Liver (tissue), 9 donors: ENCODE data around the gene ZBTB18. TPM values are rescaled to one million over a fixed set of nuclear protein-coding genes. Genes with fewer than 3 reads are reported as not detected.

Experiments used
- DNase-seq: peaks from one replicate; pipeline ENCODE4 v3.0.0-alpha.2; 2017; ENCODE audit warnings: low spot score
- H3K27ac ChIP-seq, 2 donors: one replicate each; pipeline ENCODE4 v1.7.0; 2013; ENCODE audit warnings: inconsistent platforms in 2 of 2, low read length in 2 of 2, control low read depth in 1 of 2, low read depth in 1 of 2, mild to moderate bottlenecking in 1 of 2
- H3K27me3 ChIP-seq, 4 donors: one replicate each; pipeline versions ENCODE4 v1.6.1 to v1.7.0; 2013; ENCODE audit warnings: low read length in 3 of 4, inconsistent platforms in 1 of 4, mild to moderate bottlenecking in 1 of 4, moderate library complexity in 1 of 4; ENCODE audit not compliant: control insufficient read depth in 4 of 4, insufficient read depth in 4 of 4
- H3K36me3 ChIP-seq, 4 donors: one replicate each; pipeline versions ENCODE4 v1.6.1 to v1.7.0; 2013; ENCODE audit warnings: low read length in 3 of 4, mild to moderate bottlenecking in 3 of 4, low read depth in 1 of 4, moderate library complexity in 1 of 4; ENCODE audit not compliant: control insufficient read depth in 4 of 4, insufficient read depth in 3 of 4
- H3K4me1 ChIP-seq, 4 donors: one replicate each; pipeline versions ENCODE4 v1.6.1 to v1.7.0; 2013; ENCODE audit warnings: low read length in 3 of 4, mild to moderate bottlenecking in 3 of 4, moderate library complexity in 1 of 4; ENCODE audit not compliant: control insufficient read depth in 4 of 4, insufficient read depth in 4 of 4
- H3K4me3 ChIP-seq, 3 donors: one replicate each; pipeline versions ENCODE4 v1.6.1 to v1.7.0; 2013; ENCODE audit warnings: low read length in 3 of 3, control low read depth in 1 of 3, low read depth in 1 of 3, mild to moderate bottlenecking in 1 of 3
- H3K9ac ChIP-seq, 2 donors: one replicate each; pipeline ENCODE4 v1.7.0; 2013; ENCODE audit warnings: low read length in 2 of 2, mild to moderate bottlenecking in 2 of 2, moderate library complexity in 2 of 2, control low read depth in 1 of 2, low read depth in 1 of 2
- H3K9me3 ChIP-seq, 4 donors: one replicate each; pipeline versions ENCODE4 v1.6.1 to v1.7.0; 2013; ENCODE audit warnings: low read length in 3 of 4; ENCODE audit not compliant: control insufficient read depth in 4 of 4
- EGR1 ChIP-seq, 2 donors: IDR thresholded peaks; 2 replicates each; pipeline ENCODE4 v1.6.1; 2016 to 2018; ENCODE audit warnings: antibody characterized with exemption in 2 of 2, low read depth in 2 of 2
- FOXA1 ChIP-seq: IDR thresholded peaks from 2 replicates; pipeline ENCODE4 v1.6.1; 2016; ENCODE audit warnings: antibody characterized with exemption
- FOXA2 ChIP-seq: IDR thresholded peaks from 2 replicates; pipeline ENCODE4 v1.6.1; 2016; ENCODE audit warnings: antibody characterized with exemption
- GABPA ChIP-seq, 2 donors: IDR thresholded peaks in 1 of 2; conservative IDR thresholded peaks in 1 of 2; 2 replicates each; pipeline ENCODE4 v1.6.1; 2016; ENCODE audit warnings: antibody characterized with exemption in 2 of 2, mild to moderate bottlenecking in 1 of 2, moderate library complexity in 1 of 2
- HNF4A ChIP-seq, 2 donors: conservative IDR thresholded peaks; 2 replicates each; pipeline ENCODE4 v1.6.1; 2016; ENCODE audit warnings: antibody characterized with exemption in 2 of 2, mild to moderate bottlenecking in 2 of 2
- HNF4G ChIP-seq: IDR thresholded peaks from 2 replicates; pipeline ENCODE4 v1.6.1; 2016; ENCODE audit warnings: antibody characterized with exemption
- JUND ChIP-seq, 2 donors: IDR thresholded peaks; 2 replicates each; pipeline ENCODE4 v1.6.1; 2016; ENCODE audit warnings: antibody characterized with exemption in 2 of 2
- NR2F2 ChIP-seq: IDR thresholded peaks from 2 replicates; pipeline ENCODE4 v1.6.1; 2016; ENCODE audit warnings: antibody characterized with exemption
- RAD21 ChIP-seq, 2 donors: IDR thresholded peaks; 2 replicates each; pipeline ENCODE4 v1.6.1; 2016; ENCODE audit warnings: antibody characterized with exemption in 2 of 2, mild to moderate bottlenecking in 2 of 2
- TAF1 ChIP-seq: conservative IDR thresholded peaks from 2 replicates; pipeline ENCODE4 v1.6.1; 2016; ENCODE audit warnings: antibody characterized with exemption, mild to moderate bottlenecking
- YY1 ChIP-seq: IDR thresholded peaks from 2 replicates; pipeline ENCODE4 v1.6.1; 2016; ENCODE audit warnings: antibody characterized with exemption, mild to moderate bottlenecking
- WGBS: extraction: QIAGEN DNeasy Blood & Tissue Kit; methylation state at CpG from one replicate; pipeline ENCODE4 v1.1.7; 2013; 5-methylcytosine and 5-hydroxymethylcytosine counted together
- polyA plus RNA-seq, 2 donors: library from polyadenylated mRNA; stranded (reverse) in 1 of 2; unstranded in 1 of 2; fragments of 200-250 nt in 1 of 2; fragments of >200 nt in 1 of 2; fragmentation: Nextera tagmentation in 1 of 2; extraction: Ambion mirVana in 1 of 2; gene quantifications; one replicate each; pipeline versions ENCODE4 v1.2.1 to v1.2.3, GENCODE V29; 2013 to 2015
- total RNA-seq, 2 donors: library from RNA; depleted of rRNA; stranded (reverse); fragments of >200 nt; gene quantifications; one replicate each; pipeline ENCODE4 v1.2.3, GENCODE V29; 2014
- TF ChIP-seq, protein P1 (sequence below): IDR thresholded peaks from 2 replicates; pipeline ENCODE4 v1.6.1; 2016; ENCODE audit warnings: antibody characterized with exemption
- TF ChIP-seq, protein P2 (sequence below): fragments of 150-350 bp; IDR thresholded peaks from 2 replicates; pipeline ENCODE4 v1.5.1; 2017; ENCODE audit warnings: improper control_type of control experiment, low read depth, low read length; ENCODE audit not compliant: missing input control
- TF ChIP-seq, protein P3 (sequence below): IDR thresholded peaks from 2 replicates; pipeline ENCODE4 v1.6.1; 2016; ENCODE audit warnings: antibody characterized with exemption
- TF ChIP-seq, protein P4 (sequence below): IDR thresholded peaks from 2 replicates; pipeline ENCODE4 v1.6.1; 2016; ENCODE audit warnings: antibody characterized with exemption
- donor health status: healthy.
- donor health status: healthy.
- donor health status: healthy.
- donor health status: healthy.
- donor health status: healthy.

ZBTB18 gene
- total and polyA plus RNA-seq, 4 donors = 1.2 to 18.3 (median 5.7) TPM

GRCh38 chr1:244052728-244053312 is 1.7 kb downstream of the ZBTB18 start:
- Histone ChIP-seq H3K9me3 (no peaks in the 10 kb centered on the region), H3K27me3 (no peaks in the 10 kb centered on the region), H3K27ac (no peak overlapping the region), H3K9ac (no peak overlapping the region), H3K4me1 (peaks cover 0 to 18% (median 7%) of the 10 kb centered on the region in 4 donors), H3K4me3 (no peak overlapping the region), H3K36me3 (peaks cover 6 to 16% (median 14%) of the 10 kb centered on the region in 4 donors)
- TF ChIP-seq, protein P1, sequence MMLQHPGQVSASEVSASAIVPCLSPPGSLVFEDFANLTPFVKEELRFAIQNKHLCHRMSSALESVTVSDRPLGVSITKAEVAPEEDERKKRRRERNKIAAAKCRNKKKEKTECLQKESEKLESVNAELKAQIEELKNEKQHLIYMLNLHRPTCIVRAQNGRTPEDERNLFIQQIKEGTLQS = no peak
- no peak for TF ChIP-seq RAD21 (IDR thresholded peaks at IDR 0.05)
- no peak for TF ChIP-seq TAF1
- TF ChIP-seq, protein P2, sequence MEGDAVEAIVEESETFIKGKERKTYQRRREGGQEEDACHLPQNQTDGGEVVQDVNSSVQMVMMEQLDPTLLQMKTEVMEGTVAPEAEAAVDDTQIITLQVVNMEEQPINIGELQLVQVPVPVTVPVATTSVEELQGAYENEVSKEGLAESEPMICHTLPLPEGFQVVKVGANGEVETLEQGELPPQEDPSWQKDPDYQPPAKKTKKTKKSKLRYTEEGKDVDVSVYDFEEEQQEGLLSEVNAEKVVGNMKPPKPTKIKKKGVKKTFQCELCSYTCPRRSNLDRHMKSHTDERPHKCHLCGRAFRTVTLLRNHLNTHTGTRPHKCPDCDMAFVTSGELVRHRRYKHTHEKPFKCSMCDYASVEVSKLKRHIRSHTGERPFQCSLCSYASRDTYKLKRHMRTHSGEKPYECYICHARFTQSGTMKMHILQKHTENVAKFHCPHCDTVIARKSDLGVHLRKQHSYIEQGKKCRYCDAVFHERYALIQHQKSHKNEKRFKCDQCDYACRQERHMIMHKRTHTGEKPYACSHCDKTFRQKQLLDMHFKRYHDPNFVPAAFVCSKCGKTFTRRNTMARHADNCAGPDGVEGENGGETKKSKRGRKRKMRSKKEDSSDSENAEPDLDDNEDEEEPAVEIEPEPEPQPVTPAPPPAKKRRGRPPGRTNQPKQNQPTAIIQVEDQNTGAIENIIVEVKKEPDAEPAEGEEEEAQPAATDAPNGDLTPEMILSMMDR = no peak
- no peak for TF ChIP-seq EGR1 (IDR thresholded peaks at IDR 0.05; ENCODE audit: low read depth in 2 of 2)
- no peak for TF ChIP-seq HNF4G
- no peak for TF ChIP-seq YY1
- TF ChIP-seq FOXA2 = no peak
- DNase-seq = no peak
- WGBS = 74% methylated on average over 6 of the region's 6 CpGs

DNA sequence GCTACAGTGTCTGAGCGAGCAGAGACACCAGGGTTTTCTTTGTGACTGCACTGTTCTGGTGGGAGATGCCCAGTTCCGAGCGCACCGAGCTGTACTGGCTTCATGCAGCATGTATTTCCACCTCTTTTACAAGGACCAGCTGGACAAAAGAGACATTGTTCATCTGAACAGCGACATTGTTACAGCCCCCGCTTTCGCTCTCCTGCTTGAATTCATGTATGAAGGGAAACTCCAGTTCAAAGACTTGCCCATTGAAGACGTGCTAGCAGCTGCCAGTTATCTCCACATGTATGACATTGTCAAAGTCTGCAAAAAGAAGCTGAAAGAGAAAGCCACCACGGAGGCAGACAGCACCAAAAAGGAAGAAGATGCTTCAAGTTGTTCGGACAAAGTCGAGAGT is 2.7 kb downstream of the ZBTB18 start:
- Histone ChIP-seq H3K27ac (no peak overlapping the region), H3K36me3 (peaks cover 6 to 16% (median 14%) of the 10 kb centered on the region in 4 donors), H3K9ac (no peak overlapping the region), H3K4me1 (peaks cover 0 to 18% (median 7%) of the 10 kb centered on the region in 4 donors), H3K4me3 (no peak overlapping the region), H3K9me3 (no peaks in the 10 kb centered on the region), H3K27me3 (no peaks in the 10 kb centered on the region)
- WGBS = 93% methylated on average over 11 of the region's 11 CpGs
- DNase-seq = no peak
- TF ChIP-seq, protein P3, sequence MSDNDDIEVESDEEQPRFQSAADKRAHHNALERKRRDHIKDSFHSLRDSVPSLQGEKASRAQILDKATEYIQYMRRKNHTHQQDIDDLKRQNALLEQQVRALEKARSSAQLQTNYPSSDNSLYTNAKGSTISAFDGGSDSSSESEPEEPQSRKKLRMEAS = no peak
- TF ChIP-seq RAD21 (IDR thresholded peaks at IDR 0.05) = no peak
- TF ChIP-seq HNF4G = no peak
- no peak for TF ChIP-seq EGR1 (IDR thresholded peaks at IDR 0.05; ENCODE audit: low read depth in 2 of 2)
- TF ChIP-seq FOXA2 = no peak
- TF ChIP-seq, protein P2 = no peak
- no peak for TF ChIP-seq FOXA1
- no peak for TF ChIP-seq GABPA (IDR thresholded peaks at IDR 0.05 in 1 of 2, conservative IDR thresholded peaks at IDR 0.05 in 1 of 2)
- TF ChIP-seq, protein P4, sequence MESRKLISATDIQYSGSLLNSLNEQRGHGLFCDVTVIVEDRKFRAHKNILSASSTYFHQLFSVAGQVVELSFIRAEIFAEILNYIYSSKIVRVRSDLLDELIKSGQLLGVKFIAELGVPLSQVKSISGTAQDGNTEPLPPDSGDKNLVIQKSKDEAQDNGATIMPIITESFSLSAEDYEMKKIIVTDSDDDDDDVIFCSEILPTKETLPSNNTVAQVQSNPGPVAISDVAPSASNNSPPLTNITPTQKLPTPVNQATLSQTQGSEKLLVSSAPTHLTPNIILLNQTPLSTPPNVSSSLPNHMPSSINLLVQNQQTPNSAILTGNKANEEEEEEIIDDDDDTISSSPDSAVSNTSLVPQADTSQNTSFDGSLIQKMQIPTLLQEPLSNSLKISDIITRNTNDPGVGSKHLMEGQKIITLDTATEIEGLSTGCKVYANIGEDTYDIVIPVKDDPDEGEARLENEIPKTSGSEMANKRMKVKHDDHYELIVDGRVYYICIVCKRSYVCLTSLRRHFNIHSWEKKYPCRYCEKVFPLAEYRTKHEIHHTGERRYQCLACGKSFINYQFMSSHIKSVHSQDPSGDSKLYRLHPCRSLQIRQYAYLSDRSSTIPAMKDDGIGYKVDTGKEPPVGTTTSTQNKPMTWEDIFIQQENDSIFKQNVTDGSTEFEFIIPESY = no peak
- TF ChIP-seq HNF4A (conservative IDR thresholded peaks at IDR 0.05) = no peak
- TF ChIP-seq NR2F2 = no peak
- TF ChIP-seq JUND (IDR thresholded peaks at IDR 0.05) = no peak
